ENCODE measurements around the gene PRELID1. TPM values are rescaled to one million over a fixed set of nuclear protein-coding genes. Genes with fewer than 3 reads are reported as not detected.

PRELID1 gene
- total and polyA plus RNA-seq, 10 of the 15 experiments (the other 5 are each of a cell fraction or from before 2014, with no cell fraction given) = 30.9 to 584 (median 254) TPM

DNA sequence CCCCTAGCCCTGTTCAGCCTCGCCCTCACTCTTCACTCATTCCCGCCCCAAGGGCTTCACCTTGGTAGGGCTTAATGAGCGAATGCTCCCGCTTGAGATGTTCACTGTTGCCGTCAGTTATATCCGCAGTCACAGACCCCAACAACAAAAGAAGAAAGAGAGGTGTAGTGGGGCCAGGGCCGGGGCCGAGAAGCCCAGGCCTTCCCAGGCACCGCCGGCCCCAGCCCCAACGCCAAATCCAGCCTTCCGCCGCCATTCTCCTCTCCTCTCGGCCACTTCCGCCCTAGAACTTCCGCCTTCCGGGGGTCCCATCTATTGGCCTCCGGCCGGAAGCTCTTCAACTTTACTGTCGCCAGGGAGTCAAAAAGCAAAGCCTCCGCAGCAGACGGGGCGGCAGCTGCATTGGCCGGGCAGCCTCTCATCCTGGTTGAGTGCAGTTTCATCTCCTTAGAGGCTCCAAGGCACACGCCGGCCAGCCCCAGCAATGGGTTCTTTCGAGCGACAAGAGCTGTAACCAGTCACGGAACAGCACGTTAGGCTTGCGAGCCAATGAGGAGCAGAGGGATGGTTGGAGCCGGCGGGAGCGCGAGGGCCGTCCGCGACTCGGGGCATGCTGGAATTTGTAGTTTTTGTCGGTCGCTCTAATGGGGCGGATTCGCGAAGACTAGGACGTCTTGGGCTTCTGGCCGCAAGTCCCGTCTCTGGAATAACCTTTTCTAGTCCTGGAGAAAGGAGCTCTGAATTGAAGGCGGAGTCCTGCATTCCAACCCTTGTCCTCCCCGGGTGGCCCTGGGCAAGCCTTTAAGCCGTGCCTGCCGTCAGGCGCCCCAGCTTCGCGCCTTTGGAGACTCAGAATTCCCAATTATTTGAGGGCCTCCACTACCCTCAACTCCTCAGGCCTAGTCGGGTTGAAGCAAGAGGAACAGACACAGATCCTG, 48.1 kb downstream of the PRELID1 start, which contains the start of gene LMAN2 (continued):
- TF ChIP-seq IRF4 (IDR thresholded peaks at IDR 0.05; ENCODE audit: low read depth, low read length) (no peak), RUNX3 (IDR thresholded peaks at IDR 0.05; ENCODE audit: low read length) (peak; percentile 69), NBN (IDR thresholded peaks at IDR 0.05) (peak; percentile 94), BMI1 (IDR thresholded peaks at IDR 0.05; ENCODE audit: borderline replicate concordance) (no peak), MTA2 (IDR thresholded peaks at IDR 0.05; ENCODE audit: low read depth) (no peak; the same call in 1 of the 2 replicates), CREB1 (IDR thresholded peaks at IDR 0.05; ENCODE audit: low read depth) (peak; percentile 82), EGR1 (IDR thresholded peaks at IDR 0.05; ENCODE audit: borderline replicate concordance in 1 of 2, low read depth in 2 of 2, low read length in 2 of 2) (peak; percentile 39 to 48; a peak in 2 of 3 replicates), SPI1 (IDR thresholded peaks at IDR 0.05; ENCODE audit: borderline replicate concordance, insufficient read depth, low read depth, low read length) (peak; percentile 61; the same call in 1 of the 2 replicates), CREM (IDR thresholded peaks at IDR 0.05; ENCODE audit: low read depth) (peak; percentile 76; the same call in 1 of the 2 replicates), BCL11A (IDR thresholded peaks at IDR 0.05; ENCODE audit: low read depth, low read length) (no peak), ZNF274 (IDR thresholded peaks at IDR 0.05; ENCODE audit: insufficient read depth, insufficient read length) (no peak), PAX8 (IDR thresholded peaks at IDR 0.05) (no peak), SREBF2 (IDR thresholded peaks at IDR 0.05; ENCODE audit: low read length) (peak; percentile 28; the same call in 1 of the 2 replicates), MTA3 (IDR thresholded peaks at IDR 0.05; ENCODE audit: borderline replicate concordance, low read length) (no peak; the same call in 1 of the 2 replicates), SRF (IDR thresholded peaks at IDR 0.05; ENCODE audit: low read depth in 2 of 2, low read length in 2 of 2) (peak; percentile 54 to 85; a peak in 3 of 4 replicates), FOXK2 (IDR thresholded peaks at IDR 0.05) (peak; percentile 56)
- TF ChIP-seq, protein P1, sequence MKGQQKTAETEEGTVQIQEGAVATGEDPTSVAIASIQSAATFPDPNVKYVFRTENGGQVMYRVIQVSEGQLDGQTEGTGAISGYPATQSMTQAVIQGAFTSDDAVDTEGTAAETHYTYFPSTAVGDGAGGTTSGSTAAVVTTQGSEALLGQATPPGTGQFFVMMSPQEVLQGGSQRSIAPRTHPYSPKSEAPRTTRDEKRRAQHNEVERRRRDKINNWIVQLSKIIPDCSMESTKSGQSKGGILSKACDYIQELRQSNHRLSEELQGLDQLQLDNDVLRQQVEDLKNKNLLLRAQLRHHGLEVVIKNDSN (IDR thresholded peaks at IDR 0.05; ENCODE audit: borderline replicate concordance, extremely low read length, insufficient read depth, low read depth, low read length) = no peak
- TF ChIP-seq, protein P2, sequence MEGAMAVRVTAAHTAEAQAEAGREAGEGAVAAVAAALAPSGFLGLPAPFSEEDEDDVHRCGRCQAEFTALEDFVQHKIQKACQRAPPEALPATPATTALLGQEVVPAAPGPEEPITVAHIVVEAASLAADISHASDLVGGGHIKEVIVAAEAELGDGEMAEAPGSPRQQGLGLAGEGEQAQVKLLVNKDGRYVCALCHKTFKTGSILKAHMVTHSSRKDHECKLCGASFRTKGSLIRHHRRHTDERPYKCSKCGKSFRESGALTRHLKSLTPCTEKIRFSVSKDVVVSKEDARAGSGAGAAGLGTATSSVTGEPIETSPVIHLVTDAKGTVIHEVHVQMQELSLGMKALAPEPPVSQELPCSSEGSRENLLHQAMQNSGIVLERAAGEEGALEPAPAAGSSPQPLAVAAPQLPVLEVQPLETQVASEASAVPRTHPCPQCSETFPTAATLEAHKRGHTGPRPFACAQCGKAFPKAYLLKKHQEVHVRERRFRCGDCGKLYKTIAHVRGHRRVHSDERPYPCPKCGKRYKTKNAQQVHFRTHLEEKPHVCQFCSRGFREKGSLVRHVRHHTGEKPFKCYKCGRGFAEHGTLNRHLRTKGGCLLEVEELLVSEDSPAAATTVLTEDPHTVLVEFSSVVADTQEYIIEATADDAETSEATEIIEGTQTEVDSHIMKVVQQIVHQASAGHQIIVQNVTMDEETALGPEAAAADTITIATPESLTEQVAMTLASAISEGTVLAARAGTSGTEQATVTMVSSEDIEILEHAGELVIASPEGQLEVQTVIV (IDR thresholded peaks at IDR 0.05; ENCODE audit: borderline replicate concordance, partially characterized antibody) = peak; percentile 96
- TF ChIP-seq, protein P3, sequence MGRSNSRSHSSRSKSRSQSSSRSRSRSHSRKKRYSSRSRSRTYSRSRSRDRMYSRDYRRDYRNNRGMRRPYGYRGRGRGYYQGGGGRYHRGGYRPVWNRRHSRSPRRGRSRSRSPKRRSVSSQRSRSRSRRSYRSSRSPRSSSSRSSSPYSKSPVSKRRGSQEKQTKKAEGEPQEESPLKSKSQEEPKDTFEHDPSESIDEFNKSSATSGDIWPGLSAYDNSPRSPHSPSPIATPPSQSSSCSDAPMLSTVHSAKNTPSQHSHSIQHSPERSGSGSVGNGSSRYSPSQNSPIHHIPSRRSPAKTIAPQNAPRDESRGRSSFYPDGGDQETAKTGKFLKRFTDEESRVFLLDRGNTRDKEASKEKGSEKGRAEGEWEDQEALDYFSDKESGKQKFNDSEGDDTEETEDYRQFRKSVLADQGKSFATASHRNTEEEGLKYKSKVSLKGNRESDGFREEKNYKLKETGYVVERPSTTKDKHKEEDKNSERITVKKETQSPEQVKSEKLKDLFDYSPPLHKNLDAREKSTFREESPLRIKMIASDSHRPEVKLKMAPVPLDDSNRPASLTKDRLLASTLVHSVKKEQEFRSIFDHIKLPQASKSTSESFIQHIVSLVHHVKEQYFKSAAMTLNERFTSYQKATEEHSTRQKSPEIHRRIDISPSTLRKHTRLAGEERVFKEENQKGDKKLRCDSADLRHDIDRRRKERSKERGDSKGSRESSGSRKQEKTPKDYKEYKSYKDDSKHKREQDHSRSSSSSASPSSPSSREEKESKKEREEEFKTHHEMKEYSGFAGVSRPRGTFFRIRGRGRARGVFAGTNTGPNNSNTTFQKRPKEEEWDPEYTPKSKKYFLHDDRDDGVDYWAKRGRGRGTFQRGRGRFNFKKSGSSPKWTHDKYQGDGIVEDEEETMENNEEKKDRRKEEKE (IDR thresholded peaks at IDR 0.05) = no peak
- TF ChIP-seq, protein P4, sequence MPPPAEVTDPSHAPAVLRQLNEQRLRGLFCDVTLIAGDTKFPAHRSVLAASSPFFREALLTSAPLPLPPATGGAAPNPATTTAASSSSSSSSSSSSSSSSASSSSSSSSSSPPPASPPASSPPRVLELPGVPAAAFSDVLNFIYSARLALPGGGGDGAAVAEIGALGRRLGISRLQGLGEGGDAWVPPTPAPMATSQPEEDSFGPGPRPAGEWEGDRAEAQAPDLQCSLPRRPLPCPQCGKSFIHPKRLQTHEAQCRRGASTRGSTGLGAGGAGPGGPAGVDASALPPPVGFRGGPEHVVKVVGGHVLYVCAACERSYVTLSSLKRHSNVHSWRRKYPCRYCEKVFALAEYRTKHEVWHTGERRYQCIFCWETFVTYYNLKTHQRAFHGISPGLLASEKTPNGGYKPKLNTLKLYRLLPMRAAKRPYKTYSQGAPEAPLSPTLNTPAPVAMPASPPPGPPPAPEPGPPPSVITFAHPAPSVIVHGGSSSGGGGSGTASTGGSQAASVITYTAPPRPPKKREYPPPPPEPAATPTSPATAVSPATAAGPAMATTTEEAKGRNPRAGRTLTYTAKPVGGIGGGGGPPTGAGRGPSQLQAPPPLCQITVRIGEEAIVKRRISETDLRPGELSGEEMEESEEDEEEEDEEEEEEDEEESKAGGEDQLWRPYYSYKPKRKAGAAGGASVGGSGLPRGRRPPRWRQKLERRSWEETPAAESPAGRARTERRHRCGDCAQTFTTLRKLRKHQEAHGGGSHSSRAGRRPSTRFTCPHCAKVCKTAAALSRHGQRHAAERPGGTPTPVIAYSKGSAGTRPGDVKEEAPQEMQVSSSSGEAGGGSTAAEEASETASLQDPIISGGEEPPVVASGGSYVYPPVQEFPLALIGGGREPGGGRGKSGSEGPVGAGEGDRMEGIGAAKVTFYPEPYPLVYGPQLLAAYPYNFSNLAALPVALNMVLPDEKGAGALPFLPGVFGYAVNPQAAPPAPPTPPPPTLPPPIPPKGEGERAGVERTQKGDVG (CRISPR knock-in tag; IDR thresholded peaks at IDR 0.05) = no peak
